GM18520 (cell line): ENCODE data around the gene AAMP.

ENCODE experiments used
- ATAC-seq: cut with Tn5 transposase; IDR thresholded peaks from one replicate; pipeline ENCODE4 v1.9.1; 2021; ENCODE audit not compliant: unreplicated experiment

AAMP gene

GRCh38 chr2:218260742-218261422 lies 9.1 kb downstream of the AAMP start, which contains the start of gene GPBAR1:
Gene GPBAR1, plus strand, starts transcription at chr2:218261015. Its CDS starts 1,710 bp downstream, at chr2:218262725.
- ATAC-seq: no peak

- no peak for ATAC-seq
Measured at GRCh38 chr2:218260166-218260565, 9.8 kb downstream of the AAMP start.

DNA sequence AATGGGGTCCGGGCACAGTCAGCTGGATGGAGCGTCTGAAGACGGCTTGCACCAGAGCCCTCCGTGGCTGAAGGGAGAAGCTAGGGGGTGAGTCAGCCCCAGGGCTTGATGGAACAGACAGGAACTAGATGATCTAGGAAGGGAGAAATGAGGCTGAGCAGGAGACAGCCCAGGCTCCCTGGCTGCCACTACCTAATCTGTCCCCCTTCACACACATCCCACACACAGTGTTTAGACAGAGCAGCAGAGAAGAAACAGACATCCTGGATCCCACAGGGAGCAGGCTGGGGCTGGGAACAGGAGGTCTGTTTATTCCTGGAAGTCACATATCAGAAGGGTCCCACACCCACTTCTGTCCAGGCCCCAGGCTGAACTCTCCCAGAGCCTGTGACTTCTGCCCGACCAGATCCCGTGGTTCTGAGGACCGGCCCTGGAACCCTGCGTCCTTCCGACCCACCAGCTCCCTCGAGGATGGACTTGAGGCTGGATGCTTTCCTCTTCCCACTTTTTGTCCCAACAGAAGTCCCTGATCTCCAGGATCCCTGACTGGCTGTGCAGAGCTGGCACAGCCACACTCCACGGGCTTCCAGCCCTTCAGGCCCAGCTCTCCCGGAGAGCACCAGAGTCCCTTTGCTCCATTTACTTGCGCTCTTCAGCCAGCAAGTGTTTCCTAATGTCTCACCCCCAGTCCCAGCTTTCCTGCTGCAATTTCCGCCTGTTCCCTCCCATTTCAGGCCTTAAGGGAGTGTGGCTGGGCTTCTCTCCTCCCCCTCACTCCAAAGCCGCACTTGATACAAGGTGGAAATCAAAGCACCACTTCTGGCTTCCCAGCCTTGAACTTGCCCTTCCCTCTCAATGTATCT lies 10.6 kb downstream of the AAMP start:
- ATAC-seq: no peak

- ATAC-seq: peak; percentile 35
Measured at GRCh38 chr2:218257390-218257981, 12.5 kb downstream of the AAMP start.

GRCh38 chr2:218256612-218257350 lies 13.2 kb downstream of the AAMP start:
- ATAC-seq: no peak

DNA sequence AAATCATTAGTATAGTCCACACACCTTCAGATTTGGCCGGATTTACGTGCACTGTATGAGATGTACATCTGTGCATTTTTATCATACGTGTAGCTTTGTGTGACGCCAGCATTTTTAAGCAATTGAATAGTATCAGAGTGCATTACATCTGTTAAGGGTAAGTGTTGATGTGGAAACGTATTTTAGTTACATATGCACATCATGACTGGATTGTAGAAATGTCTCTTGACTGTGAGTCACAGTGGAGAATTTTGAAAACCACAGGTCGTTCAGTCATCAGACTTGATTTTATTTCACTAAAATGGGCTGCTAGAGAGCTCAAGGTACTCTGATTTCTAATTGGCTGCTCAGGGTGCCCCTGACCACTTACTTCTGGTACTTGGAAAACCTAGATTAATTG lies 14.5 kb downstream of the AAMP start:
- no peak for ATAC-seq

- no peak for ATAC-seq
Measured at GRCh38 chr2:218253232-218253625, 16.7 kb downstream of the AAMP start.

- ATAC-seq: no peak
Measured at GRCh38 chr2:218252509-218253231, 17.3 kb downstream of the AAMP start.

- ATAC-seq: no peak
Measured at GRCh38 chr2:218249691-218250090, 20.2 kb downstream of the AAMP start.

GRCh38 chr2:218245214-218245613 lies 24.7 kb downstream of the AAMP start:
- no peak for ATAC-seq

DNA sequence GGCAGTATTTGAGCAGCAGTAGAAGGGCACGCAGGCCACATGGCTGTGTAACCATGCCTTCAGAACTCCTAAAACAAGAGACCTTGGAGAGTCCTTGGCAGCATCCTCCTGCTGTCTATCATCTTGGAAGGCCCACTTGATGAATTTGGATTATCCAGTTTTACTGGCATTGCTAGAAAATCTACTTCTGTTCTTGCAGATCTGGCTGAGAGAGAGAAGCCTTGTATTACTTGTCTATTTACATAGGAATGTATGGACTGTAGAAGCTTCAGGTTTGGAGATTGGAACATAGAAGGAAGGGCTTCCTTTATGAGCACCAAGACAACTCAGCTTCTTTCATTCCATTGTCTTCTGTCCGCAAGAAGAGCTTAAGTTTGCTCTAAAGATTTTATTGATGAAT lies 25.3 kb downstream of the AAMP start:
- no peak for ATAC-seq

DNA sequence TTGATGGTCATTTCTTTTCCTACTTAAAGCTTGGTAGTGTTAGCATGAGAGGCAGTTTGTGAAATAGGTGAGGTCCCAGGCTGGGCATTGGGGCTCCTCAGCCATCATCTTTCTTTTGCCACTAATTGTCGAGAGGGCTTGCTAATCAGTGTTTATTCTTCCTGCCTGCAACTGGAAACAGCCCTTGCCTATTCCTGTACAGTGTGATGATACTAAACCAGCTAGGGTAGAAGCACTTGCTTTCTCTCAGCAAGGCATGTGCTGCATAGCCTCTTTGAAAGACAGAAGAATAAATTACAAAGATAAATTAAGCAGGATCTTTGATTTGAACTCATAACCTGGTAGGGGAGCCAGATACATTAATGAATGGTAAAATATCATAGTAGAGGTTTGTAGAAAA lies 25.7 kb downstream of the AAMP start:
- no peak for ATAC-seq

DNA sequence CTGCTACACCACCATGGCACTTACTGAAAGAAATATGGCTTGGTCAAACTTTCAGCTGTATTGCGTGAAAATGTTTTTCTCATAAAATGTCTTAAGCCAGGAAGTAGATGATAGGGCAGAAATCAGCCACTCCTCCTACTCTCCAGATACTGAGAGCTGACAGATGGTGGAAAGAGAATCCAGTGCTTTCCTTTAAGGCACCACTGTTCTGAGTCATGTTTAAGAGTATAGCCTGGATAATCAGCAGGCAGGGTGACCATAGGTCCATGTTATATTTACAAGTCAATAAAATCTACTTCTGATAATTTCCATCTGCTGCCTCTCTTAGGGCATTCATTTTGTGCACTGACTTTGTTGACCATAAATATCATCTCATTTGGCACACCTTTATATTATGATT lies 31.1 kb downstream of the AAMP start:
- ATAC-seq: no peak

DNA sequence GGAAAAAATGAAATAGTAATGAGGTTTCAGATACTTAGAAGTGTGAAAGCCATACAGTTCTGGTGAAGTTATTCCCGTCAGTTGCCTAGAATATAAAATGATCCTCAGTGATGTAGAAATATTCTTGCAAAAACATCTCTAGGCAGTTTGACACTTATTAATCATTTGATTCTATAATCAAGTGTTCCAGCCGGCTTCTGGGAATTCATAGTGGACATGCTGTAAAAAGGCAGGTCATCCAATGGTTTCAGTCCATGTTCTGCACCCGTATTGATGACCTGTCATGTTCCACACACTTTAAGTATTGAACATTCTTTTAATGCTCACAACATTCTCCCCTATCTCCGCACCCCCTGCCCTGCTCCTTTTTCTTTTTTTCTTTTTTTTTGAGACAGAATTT lies 33.1 kb downstream of the AAMP start:
- no peak for ATAC-seq

GRCh38 chr2:218235017-218235416 lies 34.9 kb downstream of the AAMP start:
- no peak for ATAC-seq

DNA sequence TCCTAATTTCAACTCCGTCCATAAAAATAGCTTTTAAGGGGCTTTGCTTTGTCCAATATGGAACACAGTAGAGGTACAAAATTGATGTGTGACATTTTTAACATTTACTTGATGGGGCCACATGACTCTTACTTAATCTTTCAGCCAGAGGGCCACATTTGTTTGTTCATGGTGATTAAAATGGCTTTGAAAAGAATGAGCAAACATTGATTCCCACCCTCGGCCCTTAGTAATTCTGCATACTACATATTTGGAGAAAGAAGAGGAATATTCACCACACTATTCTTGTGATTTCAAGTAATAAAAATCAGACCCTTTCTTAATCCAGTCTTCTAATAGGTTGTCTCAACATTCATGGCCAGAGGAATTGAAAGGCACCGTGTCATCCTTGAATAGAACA lies 35.4 kb downstream of the AAMP start:
- ATAC-seq: no peak

GRCh38 chr2:218233543-218233942 lies 36.4 kb downstream of the AAMP start:
- ATAC-seq: no peak

DNA sequence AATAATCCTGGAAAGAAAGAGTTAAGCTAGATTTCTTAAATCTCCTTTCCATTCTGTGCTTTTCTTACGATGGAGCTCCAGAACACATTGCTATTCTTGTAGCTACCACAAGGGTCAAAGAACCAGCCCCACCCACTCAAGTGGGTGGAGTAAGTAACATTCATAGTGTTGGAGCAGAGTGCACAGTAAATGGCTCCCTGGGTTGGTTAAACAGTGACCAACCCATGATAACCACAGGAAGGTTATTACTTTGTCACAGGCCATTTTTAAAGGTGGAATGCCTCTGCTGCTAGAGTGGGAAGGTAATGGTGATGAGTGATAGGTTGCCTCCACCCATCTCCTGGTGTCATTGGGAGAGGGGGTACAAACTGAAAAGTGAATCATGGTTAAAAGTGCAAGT lies 39.1 kb downstream of the AAMP start:
- ATAC-seq: peak; percentile 35

DNA sequence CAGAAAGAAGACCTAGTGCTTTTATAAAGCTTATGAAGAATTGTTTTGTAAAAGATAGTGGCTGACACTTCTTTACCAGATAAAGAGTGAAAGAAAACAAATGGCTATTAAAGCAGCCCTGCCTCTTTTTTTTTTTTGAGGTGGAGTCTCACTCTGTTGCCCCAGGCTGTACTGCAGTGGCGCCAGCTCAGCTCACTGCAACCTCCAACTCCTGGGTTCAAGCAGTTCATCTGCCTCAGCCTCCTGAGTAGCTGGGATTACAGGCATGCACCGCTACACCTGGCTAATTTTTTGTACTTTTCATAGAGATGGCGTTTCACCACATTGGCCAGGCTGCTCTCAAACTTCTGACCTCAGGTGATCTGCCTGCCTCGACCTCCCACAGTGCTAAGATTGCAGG lies 40.1 kb downstream of the AAMP start:
- ATAC-seq: no peak

- ATAC-seq: peak; percentile 71
Measured at GRCh38 chr2:218229239-218229638, 40.7 kb downstream of the AAMP start.
